ENCODE results near the gene RHBDD1.

- TF ChIP-seq JUN (IDR thresholded peaks at IDR 0.05) (no peak), CTCF (IDR thresholded peaks at IDR 0.05) (no peak), POLR2A (IDR thresholded peaks at IDR 0.05; ENCODE audit: low read length) (no peak), EHMT2 (IDR thresholded peaks at IDR 0.05; ENCODE audit: low read depth) (no peak), PHF8 (IDR thresholded peaks at IDR 0.05; ENCODE audit: borderline replicate concordance, low read depth) (no peak), KDM1A (IDR thresholded peaks at IDR 0.05; ENCODE audit: low read depth) (no peak)
These were observed 184.6 kb downstream of the RHBDD1 start for GRCh38 chr2:227020416-227020815.
